Glomerular visceral epithelial cell (primary cell): ENCODE data around the gene RBM25.

Source experiments
- DNase-seq: peaks from one replicate; pipeline ENCODE4 v3.0.0-alpha.2; 2016; ENCODE audit errors: extremely low spot score

The RBM25 gene

DNA sequence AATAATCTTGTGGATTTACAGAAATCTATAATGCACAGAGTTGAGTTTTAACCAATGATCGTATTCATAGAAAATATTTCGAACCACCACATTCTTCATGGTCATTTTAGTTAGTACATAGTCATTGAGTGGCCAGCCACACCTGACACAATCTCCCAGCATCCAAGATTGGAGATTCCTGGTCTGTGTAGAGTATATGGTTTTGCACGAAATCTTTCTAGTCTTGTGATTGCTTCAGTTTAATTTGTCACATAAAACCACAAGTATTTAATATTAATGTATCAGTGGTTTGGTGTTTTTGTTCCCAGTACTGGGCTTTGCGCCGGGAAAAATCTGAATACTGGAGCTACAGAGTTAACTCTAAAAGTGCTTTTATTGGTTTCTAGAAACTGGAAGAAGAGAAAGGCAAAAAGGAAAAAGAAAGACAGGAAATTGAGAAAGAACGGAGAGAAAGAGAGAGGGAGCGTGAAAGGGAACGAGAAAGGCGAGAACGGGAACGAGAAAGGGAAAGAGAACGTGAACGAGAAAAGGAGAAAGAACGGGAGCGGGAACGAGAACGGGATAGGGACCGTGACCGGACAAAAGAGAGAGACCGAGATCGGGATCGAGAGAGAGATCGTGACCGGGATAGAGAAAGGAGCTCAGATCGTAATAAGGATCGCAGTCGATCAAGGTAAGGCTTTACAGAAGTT is 44.6 kb downstream of the RBM25 start:
- DNase-seq: no peak

DNA sequence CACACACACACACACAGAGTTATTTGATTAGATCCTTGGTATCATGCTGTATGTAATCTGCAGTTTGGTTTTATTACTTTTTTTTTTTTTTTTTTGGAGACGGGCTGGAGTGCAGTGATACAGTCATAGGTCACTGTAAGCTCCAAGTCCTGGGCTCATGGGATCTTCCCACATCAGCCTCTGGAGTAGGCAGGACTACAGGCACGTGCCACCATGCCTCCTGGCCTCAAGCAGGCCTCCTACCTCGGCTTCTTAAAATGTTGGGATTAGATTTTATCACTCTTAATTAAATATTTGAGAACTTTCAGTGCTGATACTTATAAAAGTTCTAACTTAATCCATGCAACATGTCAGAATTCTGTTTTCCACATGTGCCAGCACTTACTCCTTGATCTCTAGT is 46.7 kb downstream of the RBM25 start:
- DNase-seq: no peak

DNA sequence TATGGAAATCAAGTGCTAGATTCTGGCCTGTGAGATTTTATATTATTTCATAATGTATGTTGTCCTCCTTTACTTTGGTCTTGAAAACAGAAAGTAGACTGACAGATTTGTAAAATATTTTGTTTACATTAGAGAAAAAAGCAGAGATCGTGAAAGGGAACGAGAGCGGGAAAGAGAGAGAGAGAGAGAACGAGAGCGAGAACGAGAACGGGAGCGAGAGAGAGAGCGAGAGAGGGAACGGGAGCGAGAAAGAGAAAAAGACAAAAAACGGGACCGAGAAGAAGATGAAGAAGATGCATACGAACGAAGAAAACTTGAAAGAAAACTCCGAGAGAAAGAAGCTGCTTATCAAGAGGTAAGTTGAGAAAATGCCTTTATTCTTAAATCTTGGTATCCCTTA is 47.4 kb downstream of the RBM25 start:
- DNase-seq: no peak

DNA sequence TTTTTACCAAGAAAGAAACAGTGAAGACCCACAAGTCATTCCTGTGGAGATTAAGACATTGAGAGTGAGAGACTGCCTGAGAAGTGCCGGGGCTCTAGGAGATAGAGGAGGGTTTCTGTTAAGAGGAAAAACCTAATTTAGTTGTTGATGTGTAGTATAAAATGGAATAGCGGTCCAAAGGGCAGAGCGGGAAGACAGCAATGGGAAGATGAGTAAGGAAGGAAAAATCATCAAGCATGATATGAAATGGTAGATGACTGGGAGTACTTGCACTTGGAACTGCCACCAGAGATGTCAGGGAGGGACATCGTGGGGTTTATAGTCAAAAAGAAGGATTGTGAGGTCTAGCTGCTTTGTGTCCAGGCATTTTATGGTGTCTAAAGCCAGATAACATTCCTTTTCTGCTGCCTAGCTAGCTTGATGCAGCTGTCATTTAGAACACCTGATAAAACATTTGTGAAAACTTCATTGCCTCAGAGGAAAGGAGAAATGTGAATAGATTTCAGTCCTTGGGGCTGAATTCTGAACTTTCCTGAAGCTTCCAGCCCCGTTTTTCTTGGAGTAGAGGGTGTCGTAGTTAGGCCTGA is 57.8 kb downstream of the RBM25 start:
- no peak for DNase-seq

DNA sequence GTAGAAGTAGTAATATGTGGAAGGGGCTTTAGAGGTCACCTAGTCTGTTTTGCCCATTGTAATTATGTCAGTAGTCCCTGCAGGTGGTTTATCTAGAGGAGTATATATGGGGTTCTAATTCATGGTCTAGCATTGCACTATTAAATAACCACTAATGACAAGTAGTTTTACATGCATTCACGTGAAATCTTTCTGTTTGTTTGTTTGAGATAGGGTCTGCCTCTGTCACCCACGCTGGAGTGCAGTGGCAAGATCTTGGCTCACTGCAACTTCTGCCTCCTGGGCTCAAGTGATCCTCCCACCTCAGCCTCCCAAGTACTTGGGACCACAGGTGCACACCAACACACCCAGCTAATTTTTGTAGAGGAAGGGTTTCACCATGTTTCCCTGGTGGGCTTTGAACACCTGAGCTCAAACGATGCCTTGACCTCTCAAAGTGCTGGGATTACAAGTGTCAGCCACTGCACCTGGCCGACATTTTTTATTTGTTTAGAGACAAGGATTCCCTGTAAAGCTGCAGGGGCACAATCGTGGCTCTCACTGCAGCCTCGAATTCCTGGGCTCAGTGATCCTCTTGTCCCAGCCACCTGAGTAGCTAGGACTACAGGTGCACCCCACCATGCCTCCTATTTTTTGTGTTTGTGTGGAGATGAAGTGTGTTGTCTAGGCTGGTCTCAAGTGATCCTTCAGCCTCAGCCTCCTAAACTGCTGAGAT is 66.0 kb downstream of the RBM25 start:
- no peak for DNase-seq

DNA sequence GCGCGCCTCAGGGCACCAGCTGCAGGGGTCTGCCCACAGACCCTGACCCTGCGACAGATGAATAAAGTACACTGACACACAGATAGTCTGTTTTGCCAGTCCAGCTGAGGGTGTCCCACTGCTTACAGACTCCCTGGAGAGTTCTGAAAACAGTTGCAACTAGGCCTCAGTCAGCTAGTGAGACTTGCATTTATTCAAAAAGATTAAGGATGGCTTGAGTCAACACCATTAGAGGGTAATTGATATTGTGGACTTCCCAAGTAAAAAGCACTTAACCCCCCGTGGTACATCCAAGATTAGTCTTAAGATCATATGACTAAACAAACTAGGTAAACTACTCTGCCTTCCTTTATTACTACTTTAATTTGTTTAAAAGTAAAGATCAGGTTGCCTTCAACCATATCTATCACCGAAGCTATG is 66.8 kb downstream of the RBM25 start:
- DNase-seq: no peak

DNA sequence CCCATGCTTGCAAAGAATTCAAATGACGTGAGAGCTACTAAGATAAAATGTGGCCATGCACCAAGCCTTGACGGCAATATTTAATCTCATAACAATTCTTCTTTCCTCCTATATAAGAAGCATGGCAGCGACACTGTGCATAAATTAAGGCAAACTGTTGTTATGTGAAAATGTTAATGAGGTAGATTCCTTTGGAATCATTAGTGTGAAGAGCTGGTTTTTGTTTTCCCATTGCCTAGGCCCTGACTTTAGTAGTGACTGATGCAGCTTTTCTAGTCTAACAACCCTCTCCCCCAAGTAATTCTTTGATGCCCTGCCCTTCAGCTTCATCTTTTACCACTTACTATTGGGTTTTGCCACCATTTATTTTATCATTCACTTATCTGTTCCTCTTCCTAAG is 67.4 kb downstream of the RBM25 start:
- DNase-seq: no peak

DNA sequence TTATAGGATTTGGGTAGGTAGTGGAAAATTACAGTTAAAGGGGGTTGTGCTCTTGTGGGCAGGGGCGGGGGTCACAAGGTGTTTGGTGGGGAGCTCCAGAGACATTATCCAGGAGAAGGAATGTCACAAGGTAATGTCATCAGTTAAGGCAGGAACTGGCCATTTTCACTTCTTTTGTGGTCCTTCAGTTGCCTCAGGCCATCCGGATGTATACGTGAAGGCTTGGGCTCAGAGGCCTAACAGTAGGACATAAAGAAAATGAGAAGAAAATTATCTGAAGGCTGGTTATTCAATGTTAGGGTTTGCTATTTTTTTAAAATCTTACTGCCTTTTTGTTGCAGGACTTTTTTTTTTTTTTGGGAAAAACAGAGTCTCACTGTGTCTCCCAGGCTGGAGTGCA is 75.5 kb downstream of the RBM25 start:
- DNase-seq: no peak

DNA sequence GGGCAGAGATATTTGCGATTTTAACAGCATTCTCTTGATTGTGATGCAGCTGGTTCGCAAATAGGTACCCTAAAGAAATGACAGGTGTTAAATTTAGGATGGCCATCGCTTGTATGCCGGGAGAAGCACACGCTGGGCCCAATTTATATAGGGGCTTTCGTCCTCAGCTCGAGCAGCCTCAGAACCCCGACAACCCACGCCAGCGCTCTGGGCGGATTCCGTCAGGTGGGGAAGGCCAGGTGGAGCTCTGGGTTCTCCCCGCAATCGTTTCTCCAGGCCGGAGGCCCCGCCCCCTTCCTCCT is 77.7 kb downstream of the RBM25 start:
- DNase-seq: no peak

DNA sequence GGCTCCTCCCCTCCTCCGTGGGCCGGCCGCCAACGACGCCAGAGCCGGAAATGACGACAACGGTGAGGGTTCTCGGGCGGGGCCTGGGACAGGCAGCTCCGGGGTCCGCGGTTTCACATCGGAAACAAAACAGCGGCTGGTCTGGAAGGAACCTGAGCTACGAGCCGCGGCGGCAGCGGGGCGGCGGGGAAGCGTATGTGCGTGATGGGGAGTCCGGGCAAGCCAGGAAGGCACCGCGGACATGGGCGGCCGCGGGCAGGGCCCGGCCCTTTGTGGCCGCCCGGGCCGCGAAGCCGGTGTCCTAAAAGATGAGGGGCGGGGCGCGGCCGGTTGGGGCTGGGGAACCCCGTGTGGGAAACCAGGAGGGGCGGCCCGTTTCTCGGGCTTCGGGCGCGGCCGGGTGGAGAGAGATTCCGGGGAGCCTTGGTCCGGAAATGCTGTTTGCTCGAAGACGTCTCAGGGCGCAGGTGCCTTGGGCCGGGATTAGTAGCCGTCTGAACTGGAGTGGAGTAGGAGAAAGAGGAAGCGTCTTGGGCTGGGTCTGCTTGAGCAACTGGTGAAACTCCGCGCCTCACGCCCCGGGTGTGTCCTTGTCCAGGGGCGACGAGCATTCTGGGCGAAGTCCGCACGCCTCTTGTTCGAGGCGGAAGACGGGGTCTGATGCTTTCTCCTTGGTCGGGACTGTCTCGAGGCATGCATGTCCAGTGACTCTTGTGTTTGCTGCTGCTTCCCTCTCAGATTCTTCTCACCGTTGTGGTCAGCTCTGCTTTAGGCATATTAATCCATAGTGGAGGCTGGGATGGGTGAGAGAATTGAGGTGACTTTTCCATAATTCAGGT is 78.3 kb downstream of the RBM25 start, which contains the start of gene PSEN1:
Gene PSEN1, plus strand, starts transcription at position 121 of the 839 bp plus-strand sequence. CDS start 11,513 bp downstream, outside the sequence.
- peak; percentile 94 for DNase-seq

DNA sequence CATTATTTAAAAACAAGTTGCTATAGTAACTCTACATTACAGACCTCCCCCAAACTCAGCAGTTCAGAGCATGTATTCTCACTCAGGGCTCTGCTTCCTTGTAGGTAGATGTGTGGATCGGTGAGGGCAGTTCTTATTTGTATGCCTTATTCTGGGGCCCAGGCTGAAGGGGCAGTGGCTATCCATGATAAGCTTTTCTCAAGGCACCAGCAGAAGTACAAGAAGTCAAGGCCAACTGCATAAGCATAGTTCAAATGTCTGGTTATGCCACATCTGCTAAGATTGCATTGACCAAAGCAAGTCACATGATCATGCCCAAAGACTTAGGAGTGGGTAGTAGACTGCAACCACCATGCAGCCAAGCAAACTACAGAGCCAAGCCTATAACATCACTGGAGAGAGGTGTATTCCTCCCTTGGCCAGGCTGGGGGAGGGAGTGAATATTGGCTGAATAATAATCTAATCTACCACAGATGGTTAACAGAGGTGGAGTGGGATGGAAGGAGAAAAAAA is 82.5 kb downstream of the RBM25 start:
- no peak for DNase-seq

DNA sequence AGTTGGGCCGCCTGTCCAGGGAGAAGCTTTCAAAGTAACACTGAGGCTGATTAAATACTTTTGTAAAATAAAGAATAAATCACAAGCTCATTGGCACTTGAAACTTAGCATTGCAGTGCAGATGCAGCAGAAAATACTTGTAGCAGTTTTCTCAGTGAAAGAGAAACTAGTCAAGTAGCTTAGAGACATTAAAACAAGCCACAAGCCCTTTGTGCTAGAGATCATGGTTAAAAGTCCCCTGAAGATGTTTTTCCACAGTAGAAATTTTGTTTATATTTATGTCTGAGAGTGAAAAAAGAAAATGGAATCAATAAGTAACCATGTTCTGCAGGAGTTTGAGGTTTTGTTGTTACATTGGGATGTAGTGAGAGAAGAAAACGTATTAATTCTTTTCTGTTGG is 83.9 kb downstream of the RBM25 start:
- DNase-seq: no peak

DNA sequence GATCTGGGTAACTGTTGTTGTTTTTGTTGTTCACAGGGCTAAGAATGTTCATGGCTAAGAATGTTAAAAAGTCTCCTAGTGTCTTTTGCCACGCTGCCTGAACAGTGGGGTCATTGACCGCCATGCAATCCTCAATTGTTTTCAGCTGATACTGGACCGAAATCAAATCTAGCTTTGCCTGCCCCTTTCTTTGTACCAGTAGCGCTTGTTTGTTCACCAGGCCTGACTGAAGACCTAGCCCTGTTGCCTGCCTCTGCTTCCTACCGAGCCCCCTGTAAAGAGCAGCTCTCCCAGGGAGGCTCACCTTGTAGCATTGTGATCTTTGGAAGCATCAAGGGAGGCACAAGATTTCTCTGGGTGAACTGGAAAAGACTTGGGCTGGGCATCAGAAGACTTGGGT is 84.7 kb downstream of the RBM25 start:
- no peak for DNase-seq

DNA sequence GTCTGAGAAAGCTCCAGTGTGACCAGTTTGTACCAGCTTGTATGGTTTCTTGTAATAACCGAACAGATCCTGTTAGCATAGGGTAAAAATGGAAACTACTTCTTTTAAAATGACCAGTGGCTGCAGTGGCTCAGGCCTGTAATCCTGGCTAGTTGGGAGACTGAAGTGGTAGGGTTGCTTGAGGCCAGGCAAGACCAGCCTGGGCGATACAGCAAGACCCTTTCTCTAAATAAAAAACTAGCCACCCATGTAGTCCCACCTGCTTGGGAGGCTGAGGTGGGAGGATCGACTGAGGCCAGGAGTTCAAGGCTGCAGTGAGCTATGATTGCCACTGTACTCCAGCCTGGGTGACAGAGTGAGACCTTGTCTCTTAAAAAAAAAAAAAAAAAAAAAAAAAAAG is 85.3 kb downstream of the RBM25 start:
- no peak for DNase-seq

DNA sequence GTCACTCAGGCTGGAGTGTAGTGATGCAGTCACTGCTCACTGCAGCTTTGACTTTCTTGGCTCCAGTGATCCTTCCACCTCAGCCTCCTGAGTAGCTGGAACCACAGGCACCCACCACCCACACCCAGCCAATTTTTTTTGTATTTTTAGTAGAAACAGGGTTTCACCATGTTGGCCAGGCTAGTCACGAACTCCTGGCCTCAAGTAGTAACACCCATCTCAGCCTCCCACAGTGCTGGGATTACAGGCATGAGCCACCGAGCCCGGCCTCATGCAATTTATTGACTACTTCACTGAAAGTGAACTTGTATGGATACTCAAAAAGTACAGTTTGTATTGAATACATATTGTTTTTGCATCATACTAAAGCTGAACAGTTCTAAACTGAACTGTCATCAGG is 87.0 kb downstream of the RBM25 start:
- DNase-seq: no peak

DNA sequence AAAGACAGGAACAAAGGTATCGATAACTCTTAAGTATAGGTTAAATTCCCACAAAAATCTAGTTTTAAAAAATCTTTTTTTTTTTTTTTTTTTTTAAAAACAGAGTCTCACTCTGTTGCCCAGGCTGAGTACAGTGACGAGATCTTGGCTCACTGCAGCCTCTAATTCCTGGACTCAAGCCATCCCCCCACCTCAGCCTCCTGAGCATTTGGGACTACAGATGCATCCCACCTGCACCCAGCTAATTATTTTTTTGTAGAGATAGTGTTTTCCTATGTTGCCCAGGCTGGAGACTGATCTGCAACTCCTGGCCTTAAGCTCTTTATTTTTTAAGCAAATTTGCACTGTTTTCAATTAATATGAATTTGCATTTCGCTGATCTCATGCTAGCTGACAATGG is 87.8 kb downstream of the RBM25 start:
- DNase-seq: no peak

DNA sequence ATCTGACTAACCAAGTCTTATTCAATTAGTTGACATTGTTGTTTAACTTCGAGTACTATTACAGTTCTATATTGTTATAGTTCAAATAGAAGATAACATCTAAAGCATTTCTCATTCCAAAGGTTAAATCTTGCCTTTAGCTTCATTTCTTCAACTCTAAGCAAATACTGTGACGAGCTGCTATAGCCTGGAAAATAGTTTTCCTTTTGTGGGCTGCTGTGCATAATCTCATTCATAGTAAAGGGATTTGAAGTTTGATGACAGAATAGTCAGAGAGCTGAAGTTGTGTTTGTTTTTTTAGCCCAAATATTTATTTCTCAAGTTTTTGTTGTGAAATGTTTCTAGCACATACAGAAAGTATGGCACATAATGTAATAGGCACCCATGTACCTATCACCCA is 91.4 kb downstream of the RBM25 start:
- no peak for DNase-seq

DNA sequence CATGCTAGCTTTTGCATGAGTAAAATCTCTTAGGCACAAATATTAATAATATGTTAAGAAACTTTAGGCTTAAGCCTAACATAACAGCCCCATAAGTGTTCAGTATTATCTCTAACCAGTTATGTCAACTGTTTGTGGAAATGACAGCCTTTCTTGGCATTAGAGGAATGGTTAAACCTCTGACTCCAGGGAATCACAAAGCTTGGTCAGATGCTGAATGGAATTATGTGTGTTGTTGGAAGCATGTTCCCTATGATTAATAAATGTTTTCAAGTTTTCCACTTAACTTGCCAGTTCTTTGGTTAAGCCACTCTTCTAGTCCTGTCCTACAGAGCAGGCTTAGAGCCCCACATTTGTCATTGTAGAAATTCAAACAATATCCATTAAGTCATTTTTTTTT is 94.9 kb downstream of the RBM25 start:
- no peak for DNase-seq

DNA sequence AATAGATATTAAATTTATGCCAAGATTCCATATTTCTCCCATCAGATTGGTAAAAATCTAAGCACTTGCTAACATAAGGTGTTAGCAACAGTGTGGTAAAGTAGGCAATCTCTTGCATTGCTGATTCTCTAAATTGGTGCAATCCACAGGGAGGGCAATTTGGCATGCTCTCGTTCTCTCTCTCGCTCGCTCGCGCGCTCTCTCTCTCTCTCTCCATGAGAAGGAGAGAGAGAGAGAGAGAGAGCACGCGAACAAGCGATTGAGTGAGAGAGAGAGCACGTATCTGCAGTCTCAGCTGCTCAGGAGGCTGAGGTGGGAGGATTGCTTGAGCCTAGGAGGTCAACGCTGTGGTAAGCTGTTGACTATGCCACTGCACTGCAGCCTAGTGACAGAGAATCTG is 103.9 kb downstream of the RBM25 start:
- DNase-seq: no peak

DNA sequence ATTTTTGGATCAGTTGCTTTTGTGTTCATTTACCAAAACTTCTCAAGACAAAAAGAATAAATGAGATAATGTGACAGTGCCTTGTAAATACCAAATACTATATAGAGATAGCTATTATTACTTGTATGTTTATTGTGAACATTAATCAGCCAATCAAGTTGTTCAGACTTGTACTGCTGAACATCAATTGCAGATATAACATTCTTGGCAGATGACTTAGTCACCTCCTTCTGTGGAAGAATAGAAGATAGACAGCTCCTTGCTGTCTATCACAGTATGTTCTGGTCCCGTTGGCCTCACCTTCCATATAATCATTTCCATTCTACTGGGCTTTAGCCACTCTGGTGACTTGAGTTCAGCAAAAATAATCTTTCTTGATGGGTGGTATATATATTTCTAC is 108.1 kb downstream of the RBM25 start:
- no peak for DNase-seq

DNA sequence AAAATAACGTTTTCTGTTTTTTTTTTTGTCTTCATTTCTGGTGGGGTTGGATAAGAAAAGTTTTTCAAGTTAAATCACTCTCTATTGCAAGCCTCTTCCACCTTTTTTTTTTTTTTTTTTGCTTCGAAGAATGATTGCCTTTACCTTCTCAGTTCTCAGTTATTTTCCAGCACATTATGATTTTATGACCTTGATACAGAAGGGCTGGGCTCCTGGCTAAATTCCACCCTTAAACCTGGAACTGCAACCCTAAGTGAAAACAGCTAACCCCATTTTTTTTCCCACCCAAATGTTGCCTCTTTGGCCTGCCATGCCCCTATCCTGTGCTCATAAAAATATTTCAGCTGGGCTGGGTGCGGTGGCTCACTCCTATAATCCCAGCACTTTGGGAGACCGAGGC is 109.4 kb downstream of the RBM25 start:
- no peak for DNase-seq

DNA sequence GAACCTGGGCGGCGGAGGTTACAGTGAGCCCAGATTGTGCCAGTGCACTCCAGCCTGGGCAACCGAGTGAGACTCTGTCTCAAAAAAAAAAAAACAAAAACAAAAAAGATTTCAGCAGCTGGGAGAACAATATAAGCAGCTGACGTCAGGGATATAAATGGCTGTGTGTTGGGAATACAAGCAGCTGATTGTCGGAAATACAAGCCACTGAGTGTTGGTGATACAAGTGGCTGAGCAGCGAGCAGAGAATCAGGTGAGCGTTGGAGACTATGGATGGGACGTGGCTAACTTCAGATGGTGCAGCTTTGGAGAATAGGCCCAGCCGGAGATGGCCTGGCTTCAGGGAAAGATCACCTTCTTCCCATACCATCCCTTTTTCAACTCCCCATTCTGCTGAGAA is 109.9 kb downstream of the RBM25 start:
- no peak for DNase-seq
